ENCODE results near the gene BRIP1. TPM values are rescaled to one million over a fixed set of nuclear protein-coding genes. Genes with fewer than 3 reads are reported as not detected.
"Not testable (repeated sequence)": the region's sequence is repeated elsewhere in the genome, so short reads cannot be mapped to it uniquely, and the experiment has no call there.

The BRIP1 gene
- total RNA-seq, 1 experiment from 2014 or later: 20.2 TPM

- Histone ChIP-seq H3K9me3 (ENCODE audit: control insufficient read depth, low read depth, low read length) (no peaks in the 10 kb centered on the region), H3K9ac (ENCODE audit: extremely low read depth, insufficient read length, low read length) (peak overlapping the region; percentile 92), H2BK15ac (ENCODE audit: low read depth, low read length) (no peak overlapping the region), H3K14ac (ENCODE audit: insufficient read depth, low read length) (no peak overlapping the region), H3K56ac (ENCODE audit: insufficient read length, low read depth, low read length) (no peak overlapping the region), H4K20me1 (ENCODE audit: control insufficient read depth, insufficient read depth, insufficient read length) (no peaks in the 10 kb centered on the region), H4K5ac (ENCODE audit: insufficient read length, low read depth, low read length) (no peak overlapping the region), H2BK120ac (ENCODE audit: low read depth, low read length, poor library complexity, severe bottlenecking) (no peak overlapping the region), H3K23ac (ENCODE audit: insufficient read length, low read depth, low read length) (no peak overlapping the region), H3K4ac (ENCODE audit: low read depth, low read length) (no peak overlapping the region), H3K23me2 (ENCODE audit: insufficient read length, low read depth, low read length, poor library complexity, severe bottlenecking) (peaks cover 10% of the 10 kb centered on the region), H3K79me2 (ENCODE audit: insufficient read depth, low read length) (no peaks in the 10 kb centered on the region; the same call in 1 of the 2 replicates), H2AFZ (ENCODE audit: low read length) (no peak overlapping the region), H2BK20ac (ENCODE audit: low read depth, low read length, poor library complexity, severe bottlenecking) (no peak overlapping the region), H3T11ph (ENCODE audit: low read length) (no peak overlapping the region), H3K27me3 (ENCODE audit: insufficient read depth, low read length) (no peaks in the 10 kb centered on the region), H4K8ac (replicated peaks; ENCODE audit: insufficient read length, low read depth, low read length) (no peak overlapping the region), H3K18ac (ENCODE audit: insufficient read length, low read depth, low read length) (no peak overlapping the region), H4K91ac (ENCODE audit: insufficient read length, low read depth, low read length) (no peak overlapping the region), H2BK5ac (ENCODE audit: insufficient read length, low read length) (no peak overlapping the region), H2AK5ac (ENCODE audit: insufficient read length, low read length) (no peak overlapping the region), H3K27ac (ENCODE audit: insufficient read length, low read depth, low read length) (no peak overlapping the region), H3K4me1 (ENCODE audit: insufficient read depth, low read length) (no peaks in the 10 kb centered on the region), H3K79me1 (ENCODE audit: insufficient read depth, low read depth, low read length, poor library complexity, severe bottlenecking) (no peaks in the 10 kb centered on the region), H2BK12ac (ENCODE audit: insufficient read length, low read depth, low read length) (no peak overlapping the region), H3K4me2 (ENCODE audit: insufficient read depth, insufficient read length, low read length) (peak overlapping the region; percentile 96)
- no peak for DNase-seq
- WGBS (ENCODE audit: extremely low coverage, insufficient read length, low lambda C conversion rate): no CpG with 5 or more reads among the region's 1 CpG
- H3K4me3 Mint-ChIP-seq: peak overlapping the region; percentile 88 to 98
- peaks cover 22% of the 10 kb centered on the region in 2 experiments for H3K4me1 Mint-ChIP-seq
- H3K27ac Mint-ChIP-seq: peak overlapping the region in 2 of 3 experiments; percentile 18 to 99; a peak in 3 of 7 replicates
- H3K9me3 Mint-ChIP-seq: no peaks in the 10 kb centered on the region
- peaks cover 0 to 34% (median 11%) of the 10 kb centered on the region in 3 experiments; a peak in 5 of 7 replicates for H3K36me3 Mint-ChIP-seq (ENCODE audit: insufficient read depth in 1 of 3, low read depth in 3 of 3)
- TF ChIP-seq CTCF (conservative IDR thresholded peaks at IDR 0.05): no peak
- no peaks in the 10 kb centered on the region for H3K27me3 Mint-ChIP-seq (ENCODE audit: low read depth)
Measured at GRCh38 chr17:61862105-61862574, 1.2 kb downstream of the BRIP1 start.

- not testable (repeated sequence) for H2BK20ac ChIP-seq (ENCODE audit: low read depth, low read length, poor library complexity, severe bottlenecking); H3K27me3 Mint-ChIP-seq (ENCODE audit: low read depth); DNase-seq; H3K4me3 Mint-ChIP-seq; H3K9ac ChIP-seq (ENCODE audit: extremely low read depth, insufficient read length, low read length); H3K4me2 ChIP-seq (ENCODE audit: insufficient read depth, insufficient read length, low read length); H3K27ac ChIP-seq (ENCODE audit: insufficient read length, low read depth, low read length); H2BK5ac ChIP-seq (ENCODE audit: insufficient read length, low read length); H3K14ac ChIP-seq (ENCODE audit: insufficient read depth, low read length); H3K4me1 ChIP-seq (ENCODE audit: insufficient read depth, low read length); H2AFZ ChIP-seq (ENCODE audit: low read length); H4K20me1 ChIP-seq (ENCODE audit: control insufficient read depth, insufficient read depth, insufficient read length); H2BK12ac ChIP-seq (ENCODE audit: insufficient read length, low read depth, low read length); H4K8ac ChIP-seq (replicated peaks; ENCODE audit: insufficient read length, low read depth, low read length); H3K4ac ChIP-seq (ENCODE audit: low read depth, low read length); H3K27ac Mint-ChIP-seq; H3K27me3 ChIP-seq (ENCODE audit: insufficient read depth, low read length); H3K56ac ChIP-seq (ENCODE audit: insufficient read length, low read depth, low read length); H3K9me3 ChIP-seq (ENCODE audit: control insufficient read depth, low read depth, low read length); H2BK15ac ChIP-seq (ENCODE audit: low read depth, low read length); H2BK120ac ChIP-seq (ENCODE audit: low read depth, low read length, poor library complexity, severe bottlenecking); H3K9me3 Mint-ChIP-seq; H2AK5ac ChIP-seq (ENCODE audit: insufficient read length, low read length); H3K79me2 ChIP-seq (ENCODE audit: insufficient read depth, low read length); H3K23ac ChIP-seq (ENCODE audit: insufficient read length, low read depth, low read length); H4K5ac ChIP-seq (ENCODE audit: insufficient read length, low read depth, low read length); H3K79me1 ChIP-seq (ENCODE audit: insufficient read depth, low read depth, low read length, poor library complexity, severe bottlenecking); H3T11ph ChIP-seq (ENCODE audit: low read length); H3K18ac ChIP-seq (ENCODE audit: insufficient read length, low read depth, low read length); H4K91ac ChIP-seq (ENCODE audit: insufficient read length, low read depth, low read length)
- Mint-ChIP-seq H3K36me3 (ENCODE audit: insufficient read depth in 1 of 3, low read depth in 3 of 3) (peaks cover 2 to 39% (median 23%) of the 10 kb centered on the region in 3 experiments; a peak in 5 of 7 replicates), H3K4me1 (peaks cover 22% of the 10 kb centered on the region in 2 experiments)
- WGBS (ENCODE audit: extremely low coverage, insufficient read length, low lambda C conversion rate): no CpG with 5 or more reads among the region's 10 CpGs
- H3K23me2 ChIP-seq (ENCODE audit: insufficient read length, low read depth, low read length, poor library complexity, severe bottlenecking): peaks cover 10% of the 10 kb centered on the region
Measured at GRCh38 chr17:61860397-61860796, 2.9 kb downstream of the BRIP1 start.
